Measurements from ENCODE around the gene HSD17B14. TPM values are rescaled to one million over a fixed set of nuclear protein-coding genes. Genes with fewer than 3 reads are reported as not detected.
"Not testable (repeated sequence)": the region's sequence is repeated elsewhere in the genome, so short reads cannot be mapped to it uniquely, and the experiment has no call there.

HSD17B14 gene
- polyA plus RNA-seq (2013, experiment 1 of 2) = 7.4 TPM
- polyA plus RNA-seq (2013, experiment 2 of 2) = 13.6 TPM

DNA sequence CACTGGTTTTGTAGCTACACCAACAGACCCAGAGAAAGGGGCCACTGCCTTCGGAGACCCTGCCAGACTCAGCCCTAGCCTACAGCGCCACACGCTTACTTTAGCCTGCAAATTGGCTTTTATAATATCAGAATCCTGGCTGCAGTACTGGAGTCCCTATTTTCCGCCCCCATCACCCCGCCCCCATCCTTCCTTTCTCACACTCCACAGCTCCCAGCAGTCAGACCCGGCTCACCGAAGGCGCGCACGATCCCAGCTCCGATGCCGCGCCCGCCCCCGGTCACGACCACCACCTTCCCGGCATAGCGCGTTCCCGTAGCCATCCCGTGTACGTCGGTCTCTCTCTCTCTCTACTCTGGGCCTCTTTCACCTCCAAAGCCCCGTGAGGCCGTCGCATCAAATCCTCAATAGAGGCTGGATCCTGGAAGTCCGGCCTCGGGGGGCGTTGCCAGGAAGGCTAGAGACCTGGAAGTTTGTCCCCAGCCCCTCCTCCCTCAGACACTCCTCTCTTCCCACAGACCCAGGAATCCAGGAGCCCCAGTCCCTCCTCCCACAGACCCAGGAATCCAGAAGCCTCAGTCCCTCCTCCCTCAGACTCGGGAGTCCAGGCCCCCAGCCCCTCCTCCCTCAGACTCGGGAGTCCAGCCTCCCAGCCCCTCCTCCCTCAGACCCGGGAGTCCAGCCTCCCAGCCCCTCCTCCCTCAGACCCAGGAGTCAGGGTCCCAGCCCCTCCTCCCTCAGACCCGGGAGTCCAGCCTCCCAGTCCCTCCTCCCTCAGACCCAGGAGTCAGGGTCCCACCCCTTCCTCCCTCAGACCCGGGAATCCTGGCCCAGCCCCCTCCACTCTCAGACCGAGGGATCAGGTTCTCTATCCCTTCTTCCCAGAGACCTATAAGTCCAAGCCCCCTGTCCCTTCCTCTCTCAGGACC, at the start of gene HSD17B14:
Gene HSD17B14, minus strand, starts transcription at position 403 of the 929 bp plus-strand sequence. Its CDS starts 80 bp downstream, at position 323.
- H3K27me3 ChIP-seq (ENCODE audit: insufficient read depth, low read length) = no peaks in the 10 kb centered on the region
- H3K9ac ChIP-seq (ENCODE audit: low read depth, low read length) = peak within 1 kb of the TSS; percentile 47
- WGBS = under 1% methylated on average over 35 of the region's 35 CpGs
- peaks cover 9% of the 10 kb centered on the region for H3K36me3 ChIP-seq (ENCODE audit: insufficient read depth, low read length)
- no peaks in the 10 kb centered on the region for H3K4me1 ChIP-seq (ENCODE audit: insufficient read depth, low read length)
- H3K4me3 ChIP-seq (ENCODE audit: low read length) = peak within 1 kb of the TSS; percentile 59
- H3K27ac ChIP-seq (ENCODE audit: low read depth, low read length) = peak within 1 kb of the TSS; percentile 73; the same call in 1 of the 2 replicates
- no peaks in the 10 kb centered on the region for H3K9me3 ChIP-seq (ENCODE audit: insufficient read depth, low read depth, low read length)

DNA sequence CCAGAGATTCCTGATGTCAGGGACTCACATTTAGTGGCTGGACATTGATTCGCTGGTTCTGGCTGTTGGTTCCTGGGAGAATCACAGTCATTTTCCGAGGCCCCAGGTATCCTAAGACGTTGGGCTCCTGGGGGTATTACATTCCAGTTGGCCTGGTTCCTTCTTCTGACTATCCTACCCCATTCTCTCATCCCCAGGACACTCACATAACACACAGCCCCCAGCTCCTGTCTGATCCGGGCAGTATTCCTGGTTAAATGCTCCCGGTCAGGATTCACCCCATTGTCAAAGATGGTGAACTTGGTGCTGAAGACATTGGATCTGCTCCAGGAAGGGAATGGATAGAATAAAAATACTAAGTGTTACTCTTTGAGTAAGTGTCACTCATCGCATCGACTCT, 47.4 kb upstream of the HSD17B14 start:
- H3K4me3 ChIP-seq (ENCODE audit: low read length) = no peak overlapping the region
- WGBS = 93% methylated on average over 7 of the region's 7 CpGs
- H3K36me3 ChIP-seq (ENCODE audit: insufficient read depth, low read length) = no peaks in the 10 kb centered on the region
- no peaks in the 10 kb centered on the region for H3K27me3 ChIP-seq (ENCODE audit: insufficient read depth, low read length)
- no peaks in the 10 kb centered on the region for H3K9me3 ChIP-seq (ENCODE audit: insufficient read depth, low read depth, low read length)
- H3K4me1 ChIP-seq (ENCODE audit: insufficient read depth, low read length) = peaks cover 11% of the 10 kb centered on the region
- H3K27ac ChIP-seq (ENCODE audit: low read depth, low read length) = no peak overlapping the region
- H3K9ac ChIP-seq (ENCODE audit: low read depth, low read length) = no peak overlapping the region

DNA sequence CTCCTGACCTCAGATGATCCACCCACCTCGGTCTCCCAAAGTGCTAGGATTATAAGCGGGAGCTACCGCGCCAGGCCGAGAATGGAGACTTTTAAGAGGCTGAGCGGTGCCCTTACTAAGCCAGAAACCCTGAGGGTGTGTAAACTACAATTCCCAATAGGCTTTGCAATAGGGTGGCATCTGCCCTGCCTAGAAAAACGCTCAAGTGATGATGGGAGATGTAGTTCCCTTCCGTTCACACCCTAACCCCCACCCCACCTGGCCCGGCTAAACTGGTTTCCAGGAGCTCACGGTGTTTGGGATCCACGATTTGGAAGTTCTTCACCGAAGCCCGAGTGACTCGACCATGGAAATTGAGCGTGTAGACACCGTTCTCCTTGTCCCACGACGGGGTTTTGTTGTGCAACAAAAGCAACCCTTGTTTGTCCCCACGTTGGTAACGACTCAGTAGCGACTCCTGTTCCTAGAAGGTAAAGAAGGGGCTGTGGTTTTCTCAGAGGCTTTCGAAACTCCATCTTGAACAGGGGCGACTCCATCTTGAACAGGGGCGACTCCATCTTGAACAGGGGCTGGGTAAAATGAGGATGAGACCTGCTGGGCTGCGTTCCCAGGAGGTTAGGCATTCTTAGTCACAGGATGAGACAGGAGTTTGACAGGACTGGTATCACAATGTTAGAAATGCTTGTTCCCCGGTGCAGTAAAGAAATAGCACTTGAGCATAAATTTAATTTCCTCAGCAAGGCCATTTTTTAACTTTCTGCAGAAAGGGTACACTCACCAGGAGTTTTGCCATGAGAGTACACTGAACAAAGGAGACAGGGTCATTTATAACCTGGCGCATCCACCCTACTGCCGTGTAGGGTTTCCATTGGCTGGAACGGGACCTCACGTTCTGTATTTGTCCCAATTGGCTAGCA, 45.7 kb upstream of the HSD17B14 start:
- Histone ChIP-seq H3K9me3 (ENCODE audit: insufficient read depth, low read depth, low read length) (no peaks in the 10 kb centered on the region), H3K36me3 (ENCODE audit: insufficient read depth, low read length) (peaks cover 4% of the 10 kb centered on the region; the same call in 1 of the 2 replicates), H3K27me3 (ENCODE audit: insufficient read depth, low read length) (no peaks in the 10 kb centered on the region), H3K4me1 (ENCODE audit: insufficient read depth, low read length) (peaks cover 11% of the 10 kb centered on the region), H3K4me3 (ENCODE audit: low read length) (no peak overlapping the region), H3K27ac (ENCODE audit: low read depth, low read length) (no peak overlapping the region), H3K9ac (ENCODE audit: low read depth, low read length) (no peak overlapping the region)
- WGBS = 88% methylated on average over 30 of the region's 30 CpGs

DNA sequence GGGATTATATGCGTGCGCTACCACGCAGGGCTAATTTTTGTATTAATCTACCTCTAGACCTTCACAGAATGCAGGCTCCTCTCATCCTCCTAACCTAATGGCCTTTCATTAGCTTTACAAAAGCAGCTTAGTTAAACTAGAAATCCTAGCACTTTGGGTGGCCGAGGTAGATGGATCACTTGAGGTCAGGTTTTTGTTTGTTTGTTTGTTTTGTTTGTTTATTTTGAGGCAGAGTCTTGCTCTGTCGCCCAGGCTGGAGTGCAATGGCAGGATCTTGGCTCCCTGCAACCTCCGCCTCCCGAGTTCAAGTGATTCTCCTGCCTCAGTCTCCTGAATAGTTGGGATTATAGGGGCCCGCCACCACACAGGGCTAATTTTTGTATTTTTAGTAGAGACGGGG, 43.4 kb upstream of the HSD17B14 start:
- H3K9me3 ChIP-seq (ENCODE audit: insufficient read depth, low read depth, low read length); H3K9ac ChIP-seq (ENCODE audit: low read depth, low read length); H3K4me3 ChIP-seq (ENCODE audit: low read length); H3K27me3 ChIP-seq (ENCODE audit: insufficient read depth, low read length); H3K27ac ChIP-seq (ENCODE audit: low read depth, low read length): not testable (repeated sequence)
- Histone ChIP-seq H3K4me1 (ENCODE audit: insufficient read depth, low read length) (peaks cover 11% of the 10 kb centered on the region; the same call in 1 of the 2 replicates), H3K36me3 (ENCODE audit: insufficient read depth, low read length) (peaks cover 25% of the 10 kb centered on the region)
- 61% methylated on average over 9 of the region's 9 CpGs for WGBS

DNA sequence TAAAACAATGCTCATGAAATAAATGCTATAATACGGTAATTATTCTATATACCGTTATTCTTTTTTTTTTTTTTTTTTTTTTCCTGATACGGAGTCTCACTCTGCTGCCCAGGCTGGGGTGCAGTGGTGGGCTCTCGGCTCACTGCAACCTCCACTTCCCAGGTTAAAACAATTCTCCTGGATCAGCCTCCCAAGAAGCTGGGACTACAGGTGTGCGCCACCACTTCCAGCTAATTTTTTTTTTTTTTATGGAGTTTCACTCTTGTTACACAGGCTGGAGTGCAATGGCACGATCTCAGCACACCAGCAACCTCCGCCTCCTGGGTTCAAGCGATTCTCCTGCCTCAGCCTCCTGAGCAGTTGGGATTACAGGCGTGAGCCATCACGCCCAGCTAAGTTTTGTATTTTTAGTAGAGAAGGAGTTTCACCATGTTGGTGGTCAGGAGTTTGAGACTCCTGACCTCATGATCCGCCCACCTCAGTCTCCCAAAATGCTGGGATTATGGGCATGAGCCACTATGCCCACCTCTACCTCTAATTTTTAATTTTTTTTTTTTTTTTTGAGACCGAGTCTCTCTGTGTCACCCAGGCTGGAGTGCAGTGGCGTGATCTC, 42.8 kb upstream of the HSD17B14 start:
- Histone ChIP-seq H3K9ac (ENCODE audit: low read depth, low read length) (no peak overlapping the region), H3K9me3 (ENCODE audit: insufficient read depth, low read depth, low read length) (no peaks in the 10 kb centered on the region), H3K27ac (ENCODE audit: low read depth, low read length) (no peak overlapping the region), H3K27me3 (ENCODE audit: insufficient read depth, low read length) (no peaks in the 10 kb centered on the region), H3K4me1 (ENCODE audit: insufficient read depth, low read length) (peaks cover 11% of the 10 kb centered on the region; the same call in 1 of the 2 replicates), H3K36me3 (ENCODE audit: insufficient read depth, low read length) (peaks cover 31% of the 10 kb centered on the region), H3K4me3 (ENCODE audit: low read length) (no peak overlapping the region)
- WGBS = 91% methylated on average over 13 of the region's 13 CpGs

DNA sequence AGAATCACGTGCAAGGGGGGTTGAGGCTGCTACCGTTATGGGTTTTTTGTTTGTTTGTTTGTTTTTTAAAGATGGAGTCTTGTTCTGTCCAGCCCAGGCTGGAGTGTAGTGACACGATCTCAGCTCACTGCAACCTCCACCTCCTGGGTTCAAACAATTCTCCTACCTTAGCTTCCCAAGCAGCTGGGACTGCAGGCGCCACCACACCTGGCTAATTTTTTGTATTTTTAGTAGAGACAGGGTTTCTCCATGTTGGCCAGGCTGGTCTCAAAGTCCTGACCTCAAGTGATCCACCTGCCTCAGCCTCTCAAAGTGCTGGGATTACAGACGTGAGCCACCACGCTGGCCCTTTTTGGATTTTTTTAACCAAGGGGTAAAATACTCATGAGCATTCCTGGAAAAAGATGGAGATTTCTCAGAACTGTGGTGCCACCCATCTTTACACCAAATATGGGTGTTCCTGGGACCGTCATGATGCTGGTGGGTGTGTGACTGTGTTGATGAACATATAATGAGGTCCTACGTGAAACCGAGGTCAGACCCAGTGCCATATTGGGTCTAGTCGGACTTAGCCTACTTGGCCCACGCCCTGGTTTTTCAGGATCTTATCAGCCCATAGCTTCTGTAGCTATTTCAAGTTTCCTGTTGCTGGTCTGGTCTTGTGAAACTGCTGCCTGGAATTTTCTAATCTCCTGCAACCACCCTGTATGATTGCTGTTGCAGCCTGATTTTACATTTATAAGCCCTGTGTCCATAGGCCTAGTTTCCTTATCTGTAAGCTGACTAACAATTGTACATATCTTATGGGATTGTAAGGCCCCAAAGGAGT, 42.1 kb upstream of the HSD17B14 start:
- no peak overlapping the region for H3K9ac ChIP-seq (ENCODE audit: low read depth, low read length)
- H3K9me3 ChIP-seq (ENCODE audit: insufficient read depth, low read depth, low read length) = no peaks in the 10 kb centered on the region
- no peaks in the 10 kb centered on the region for H3K27me3 ChIP-seq (ENCODE audit: insufficient read depth, low read length)
- WGBS = 94% methylated on average over 11 of the region's 11 CpGs
- peaks cover 38% of the 10 kb centered on the region for H3K36me3 ChIP-seq (ENCODE audit: insufficient read depth, low read length)
- H3K27ac ChIP-seq (ENCODE audit: low read depth, low read length) = no peak overlapping the region; the same call in 1 of the 2 replicates
- peaks cover 14% of the 10 kb centered on the region; the same call in 1 of the 2 replicates for H3K4me1 ChIP-seq (ENCODE audit: insufficient read depth, low read length)
- no peak overlapping the region for H3K4me3 ChIP-seq (ENCODE audit: low read length)

DNA sequence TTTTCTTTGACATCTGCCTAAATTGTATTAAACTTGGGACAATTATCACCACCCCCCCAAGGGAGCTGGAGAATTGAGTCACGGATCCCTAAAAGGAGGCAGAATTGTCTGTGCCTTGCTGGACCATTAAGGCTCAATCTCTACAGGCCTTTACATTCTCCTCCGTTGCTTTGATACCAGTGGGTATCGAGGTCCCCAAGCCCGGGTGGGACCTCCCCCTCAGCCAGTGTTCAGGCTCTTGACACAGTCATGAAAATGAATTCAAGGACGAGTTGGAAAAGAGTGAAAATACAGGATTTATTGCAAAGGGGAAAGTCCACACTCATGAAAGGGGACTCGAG, 41.5 kb upstream of the HSD17B14 start:
- H3K27ac ChIP-seq (ENCODE audit: low read depth, low read length) = no peak overlapping the region
- H3K4me3 ChIP-seq (ENCODE audit: low read length) = no peak overlapping the region
- H3K9me3 ChIP-seq (ENCODE audit: insufficient read depth, low read depth, low read length) = no peaks in the 10 kb centered on the region
- peaks cover 17% of the 10 kb centered on the region; the same call in 1 of the 2 replicates for H3K4me1 ChIP-seq (ENCODE audit: insufficient read depth, low read length)
- 91% methylated on average over 6 of the region's 6 CpGs for WGBS
- no peak overlapping the region for H3K9ac ChIP-seq (ENCODE audit: low read depth, low read length)
- H3K36me3 ChIP-seq (ENCODE audit: insufficient read depth, low read length) = peaks cover 40% of the 10 kb centered on the region
- H3K27me3 ChIP-seq (ENCODE audit: insufficient read depth, low read length) = no peaks in the 10 kb centered on the region

DNA sequence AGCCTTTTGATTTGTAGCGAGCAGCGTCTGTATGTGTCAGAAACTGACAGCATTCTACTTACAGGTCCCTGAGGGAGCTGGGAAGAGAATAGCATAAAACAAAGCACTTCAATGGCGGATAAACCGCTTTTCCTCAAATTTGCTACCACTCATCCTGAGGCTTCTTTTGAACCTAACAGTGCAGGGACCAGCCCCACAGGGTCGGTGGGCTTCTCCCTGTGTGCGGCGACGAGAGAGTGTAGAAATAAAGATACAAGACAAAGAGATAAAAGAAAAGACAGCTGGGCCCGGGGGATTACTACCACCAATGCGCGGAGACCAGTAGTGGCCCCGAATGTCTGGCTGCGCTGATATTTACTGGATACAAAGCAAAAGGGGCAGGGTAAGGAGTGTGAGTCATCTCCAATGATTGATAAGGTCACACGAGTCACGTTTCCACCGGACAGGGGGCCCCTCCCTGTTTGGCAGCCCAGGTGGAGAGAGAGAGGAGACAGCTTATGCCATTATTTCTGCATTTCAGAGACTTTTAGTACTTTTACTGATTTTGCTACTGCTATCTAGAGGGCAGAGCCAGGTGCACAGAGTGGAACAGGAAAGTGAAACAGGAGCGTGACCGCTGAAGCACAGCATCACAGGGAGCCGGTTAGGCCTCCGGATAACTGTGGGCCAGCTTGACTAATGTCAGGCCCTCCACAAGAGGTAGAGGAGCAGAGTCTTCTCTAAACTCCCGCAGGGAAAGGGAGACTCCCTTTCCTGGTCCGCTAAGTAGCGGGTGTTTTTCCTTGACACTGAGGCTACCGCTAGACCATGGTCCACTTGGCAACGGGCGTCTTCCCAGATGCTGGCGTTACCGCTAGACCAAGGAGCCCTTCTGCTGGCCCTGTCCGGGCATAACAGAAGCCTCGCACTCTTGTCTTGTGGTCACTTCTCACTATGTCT, 40.0 kb upstream of the HSD17B14 start:
- Histone ChIP-seq H3K36me3 (ENCODE audit: insufficient read depth, low read length) (peaks cover 40% of the 10 kb centered on the region), H3K4me1 (ENCODE audit: insufficient read depth, low read length) (peaks cover 17% of the 10 kb centered on the region; the same call in 1 of the 2 replicates)
- not testable (repeated sequence) for H3K27me3 ChIP-seq (ENCODE audit: insufficient read depth, low read length); H3K27ac ChIP-seq (ENCODE audit: low read depth, low read length); H3K4me3 ChIP-seq (ENCODE audit: low read length); H3K9ac ChIP-seq (ENCODE audit: low read depth, low read length); H3K9me3 ChIP-seq (ENCODE audit: insufficient read depth, low read depth, low read length)
- WGBS = 93% methylated on average over 30 of the region's 30 CpGs

DNA sequence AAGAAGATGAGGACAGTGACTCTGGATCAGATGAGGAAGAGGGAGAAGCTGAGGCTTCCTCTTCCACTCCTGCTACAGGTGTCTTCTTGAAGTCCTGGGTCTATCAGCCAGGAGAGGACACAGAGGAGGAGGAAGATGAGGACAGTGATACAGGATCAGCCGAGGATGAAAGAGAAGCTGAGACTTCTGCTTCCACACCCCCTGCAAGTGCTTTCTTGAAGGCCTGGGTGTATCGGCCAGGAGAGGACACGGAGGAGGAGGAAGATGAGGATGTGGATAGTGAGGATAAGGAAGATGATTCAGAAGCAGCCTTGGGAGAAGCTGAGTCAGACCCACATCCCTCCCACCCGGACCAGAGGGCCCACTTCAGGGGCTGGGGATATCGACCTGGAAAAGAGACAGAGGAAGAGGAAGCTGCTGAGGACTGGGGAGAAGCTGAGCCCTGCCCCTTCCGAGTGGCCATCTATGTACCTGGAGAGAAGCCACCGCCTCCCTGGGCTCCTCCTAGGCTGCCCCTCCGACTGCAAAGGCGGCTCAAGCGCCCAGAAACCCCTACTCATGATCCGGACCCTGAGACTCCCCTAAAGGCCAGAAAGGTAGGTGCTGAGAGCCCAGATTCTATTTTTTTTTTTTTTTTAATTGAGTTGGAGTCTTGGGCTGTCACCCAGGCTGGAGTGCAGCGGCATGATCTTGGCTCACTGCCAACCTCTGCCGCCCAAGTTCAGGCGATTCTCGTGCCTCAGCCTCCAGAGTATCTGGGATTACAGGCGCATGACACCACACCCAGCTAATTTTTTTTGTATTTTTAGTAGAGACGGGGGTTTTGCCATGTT, 38.2 kb upstream of the HSD17B14 start:
- Histone ChIP-seq H3K9ac (ENCODE audit: low read depth, low read length) (0 out of 2 replicates have a peak overlapping the region, but pooled peaks have one; percentile 22), H3K4me3 (ENCODE audit: low read length) (peak overlapping the region; percentile 18), H3K36me3 (ENCODE audit: insufficient read depth, low read length) (peaks cover 40% of the 10 kb centered on the region), H3K27ac (ENCODE audit: low read depth, low read length) (no peak overlapping the region), H3K4me1 (ENCODE audit: insufficient read depth, low read length) (peaks cover 9% of the 10 kb centered on the region; the same call in 1 of the 2 replicates), H3K9me3 (ENCODE audit: insufficient read depth, low read depth, low read length) (no peaks in the 10 kb centered on the region), H3K27me3 (ENCODE audit: insufficient read depth, low read length) (no peaks in the 10 kb centered on the region)
- 90% methylated on average over 17 of the region's 17 CpGs for WGBS
